H9 (cell line): ENCODE measurements around the gene CLEC1A. TPM values are rescaled to one million over a fixed set of nuclear protein-coding genes. Genes with fewer than 3 reads are reported as not detected.

ENCODE experiments used
- DNase-seq: peaks from one replicate; pipeline ENCODE4 v3.0.0-alpha.2; 2017
- H2AFZ ChIP-seq: one replicate; pipeline ENCODE4 v1.6.1; 2013; ENCODE audit warnings: mild to moderate bottlenecking, low read length, control low read depth, moderate library complexity
- H2AK5ac ChIP-seq: 2 replicates; pipeline ENCODE4 v1.6.1; 2013; ENCODE audit warnings: low read length, control low read depth, mixed read lengths; ENCODE audit not compliant: insufficient read length
- H2BK120ac ChIP-seq: one replicate; pipeline ENCODE4 v1.6.1; 2013; ENCODE audit warnings: low read depth, mild to moderate bottlenecking, low read length, control low read depth, inconsistent platforms; ENCODE audit not compliant: poor library complexity, severe bottlenecking
- H2BK12ac ChIP-seq: 2 replicates; pipeline ENCODE4 v1.6.1; 2013; ENCODE audit warnings: low read length, control low read depth, mixed read lengths, low read depth; ENCODE audit not compliant: insufficient read length
- H2BK15ac ChIP-seq: 2 replicates; pipeline ENCODE4 v1.6.1; 2013; ENCODE audit warnings: low read depth, low read length, control low read depth
- H2BK20ac ChIP-seq: one replicate; pipeline ENCODE4 v1.6.1; 2013; ENCODE audit warnings: low read depth, mild to moderate bottlenecking, low read length, control low read depth, inconsistent platforms; ENCODE audit not compliant: poor library complexity, severe bottlenecking
- H2BK5ac ChIP-seq: 2 replicates; pipeline ENCODE4 v1.6.1; 2013; ENCODE audit warnings: low read length, control low read depth, mixed read lengths; ENCODE audit not compliant: insufficient read length
- H3K14ac ChIP-seq: 2 replicates; pipeline ENCODE4 v1.6.1; 2013; ENCODE audit warnings: low read length, control low read depth; ENCODE audit not compliant: insufficient read depth
- H3K18ac ChIP-seq: 2 replicates; pipeline ENCODE4 v1.6.1; 2013; ENCODE audit warnings: low read depth, mild to moderate bottlenecking, mixed read lengths, low read length, control low read depth; ENCODE audit not compliant: insufficient read length
- H3K23ac ChIP-seq: 2 replicates; pipeline ENCODE4 v1.6.1; 2013; ENCODE audit warnings: low read length, control low read depth, mixed read lengths, low read depth; ENCODE audit not compliant: insufficient read length
- H3K23me2 ChIP-seq: 2 replicates; pipeline ENCODE4 v1.6.1; 2013; ENCODE audit warnings: low read depth, mild to moderate bottlenecking, mixed read lengths, low read length, control low read depth; ENCODE audit not compliant: insufficient read length, poor library complexity, severe bottlenecking
- H3K27ac ChIP-seq: 2 replicates; pipeline ENCODE4 v1.5.1; 2013; ENCODE audit warnings: low read length, control low read depth, mixed read lengths, low read depth; ENCODE audit not compliant: insufficient read length
- H3K27me3 ChIP-seq: 2 replicates; pipeline ENCODE4 v1.6.1; 2013; ENCODE audit warnings: low read length, control low read depth, inconsistent platforms; ENCODE audit not compliant: insufficient read depth
- H3K4ac ChIP-seq: 2 replicates; pipeline ENCODE4 v1.6.1; 2013; ENCODE audit warnings: low read depth, mild to moderate bottlenecking, control low read depth, inconsistent platforms, low read length, moderate library complexity
- H3K4me1 ChIP-seq: 2 replicates; pipeline ENCODE4 v1.6.1; 2013; ENCODE audit warnings: low read length, control low read depth, inconsistent platforms; ENCODE audit not compliant: insufficient read depth
- H3K4me2 ChIP-seq: 2 replicates; pipeline ENCODE4 v1.6.1; 2013; ENCODE audit warnings: low read length, control low read depth, mixed read lengths; ENCODE audit not compliant: insufficient read length, insufficient read depth
- H3K56ac ChIP-seq: 2 replicates; pipeline ENCODE4 v1.6.1; 2013; ENCODE audit warnings: low read depth, mild to moderate bottlenecking, mixed read lengths, low read length, control low read depth; ENCODE audit not compliant: insufficient read length
- H3K79me1 ChIP-seq: 2 replicates; pipeline ENCODE4 v1.6.1; 2013; ENCODE audit warnings: low read depth, mild to moderate bottlenecking, moderate library complexity, low read length, control low read depth, inconsistent platforms; ENCODE audit not compliant: insufficient read depth, poor library complexity, severe bottlenecking
- H3K79me2 ChIP-seq: 2 replicates; pipeline ENCODE4 v1.6.1; 2013; ENCODE audit warnings: low read length, control low read depth, inconsistent platforms; ENCODE audit not compliant: insufficient read depth
- H3K9ac ChIP-seq: 2 replicates; pipeline ENCODE4 v1.6.1; 2013; ENCODE audit warnings: low read length, control low read depth, mixed read lengths; ENCODE audit not compliant: insufficient read length; ENCODE audit errors: extremely low read depth
- H3K9me3 ChIP-seq: one replicate; pipeline ENCODE4 v1.6.1; 2013; ENCODE audit warnings: low read depth, low read length, inconsistent platforms; ENCODE audit not compliant: control insufficient read depth
- H3T11ph ChIP-seq: one replicate; pipeline ENCODE4 v1.6.1; 2013; ENCODE audit warnings: mild to moderate bottlenecking, low read length, control low read depth, inconsistent platforms
- H4K20me1 ChIP-seq: one replicate; pipeline ENCODE4 v1.6.1; 2013; ENCODE audit not compliant: control insufficient read depth, insufficient read length, insufficient read depth
- H4K5ac ChIP-seq: 2 replicates; pipeline ENCODE4 v1.6.1; 2013; ENCODE audit warnings: low read depth, mild to moderate bottlenecking, mixed read lengths, low read length, control low read depth; ENCODE audit not compliant: insufficient read length
- H4K8ac ChIP-seq: replicated peaks from 2 replicates; pipeline ENCODE4 v1.6.1; 2013; ENCODE audit warnings: low read length, control low read depth, mixed read lengths, low read depth; ENCODE audit not compliant: insufficient read length
- H4K91ac ChIP-seq: 2 replicates; pipeline ENCODE4 v1.6.1; 2013; ENCODE audit warnings: low read depth, mild to moderate bottlenecking, moderate library complexity, mixed read lengths, low read length, control low read depth; ENCODE audit not compliant: insufficient read length
- H3K27ac Mint-ChIP-seq, 3 experiments: 2 replicates in 2 of 3; 3 replicates in 1 of 3; pipeline ENCODE4 v1.8.0; 2020 to 2021; ENCODE audit warnings: mixed read lengths in 3 of 3, mild to moderate bottlenecking in 1 of 3, moderate library complexity in 1 of 3
- H3K27me3 Mint-ChIP-seq: 2 replicates; pipeline ENCODE4 v1.8.0; 2021; ENCODE audit warnings: low read depth, mild to moderate bottlenecking, moderate library complexity, mixed read lengths
- H3K36me3 Mint-ChIP-seq, 3 experiments: 2 replicates in 2 of 3; 3 replicates in 1 of 3; pipeline ENCODE4 v1.8.0; 2020 to 2021; ENCODE audit warnings: low read depth in 3 of 3, mixed read lengths in 3 of 3; ENCODE audit not compliant: insufficient read depth in 1 of 3
- H3K4me1 Mint-ChIP-seq, 2 experiments: 2 replicates each; pipeline ENCODE4 v1.8.0; 2020; ENCODE audit warnings: mixed read lengths in 2 of 2
- H3K4me3 Mint-ChIP-seq, 2 experiments: 2 replicates in 1 of 2; 3 replicates in 1 of 2; pipeline ENCODE4 v1.8.0; 2020 to 2021; ENCODE audit warnings: mild to moderate bottlenecking in 2 of 2, mixed read lengths in 2 of 2, moderate library complexity in 1 of 2
- H3K9me3 Mint-ChIP-seq, 2 experiments: 2 replicates in 1 of 2; 3 replicates in 1 of 2; pipeline ENCODE4 v1.8.0; 2020; ENCODE audit warnings: mild to moderate bottlenecking in 2 of 2, mixed read lengths in 2 of 2, moderate library complexity in 1 of 2
- CTCF ChIP-seq: fragments of 200-600 bp; sonication (generic); conservative IDR thresholded peaks from 3 replicates; pipeline ENCODE4 v1.8.0; 2021; ENCODE audit warnings: antibody characterized with exemption, mild to moderate bottlenecking
- whole genome bisulfite sequencing: extraction: QIAGEN DNeasy Blood & Tissue Kit; methylation state at CpG from one replicate; pipeline ENCODE4 v1.1.7; 2013; ENCODE audit warnings: missing lambda C conversion rate, low lambda C conversion rate, mixed read lengths; ENCODE audit not compliant: insufficient read length; ENCODE audit errors: extremely low coverage; 5-methylcytosine and 5-hydroxymethylcytosine counted together
- total RNA-seq: library from RNA; stranded (reverse); gene quantifications from 2 replicates; pipeline ENCODE4 v1.2.1, GENCODE V29; 2021

The CLEC1A gene
- total RNA-seq, 1 experiment from 2014 or later = not detected

DNA sequence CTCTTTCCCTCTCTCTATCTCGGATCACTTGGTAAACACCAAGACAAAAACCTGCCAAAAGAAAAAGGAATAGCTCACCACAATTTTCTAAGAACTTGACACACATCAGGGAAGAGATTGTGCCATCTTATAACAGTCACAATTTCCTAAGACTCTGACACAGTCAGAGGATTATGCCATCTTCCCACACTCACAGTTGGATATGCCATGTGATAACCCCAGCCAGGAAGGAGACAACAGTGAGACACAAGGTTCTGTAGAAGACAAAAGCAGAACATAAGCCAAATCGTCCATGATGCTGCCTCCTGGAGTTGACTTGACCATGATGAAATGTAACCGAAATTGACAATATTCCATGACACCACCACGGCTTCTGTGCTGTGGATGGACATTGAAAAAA is 71.1 kb downstream of the CLEC1A start:
- Mint-ChIP-seq H3K27ac (no peak overlapping the region), H3K9me3 (peaks cover 0 to 14% of the 10 kb centered on the region in 2 experiments; a peak in 3 of 5 replicates), H3K4me1 (peaks cover 3 to 14% of the 10 kb centered on the region in 2 experiments; a peak in 2 of 4 replicates), H3K36me3 (peaks cover 2 to 7% (median 2%) of the 10 kb centered on the region in 3 experiments; a peak in 4 of 7 replicates), H3K4me3 (no peak overlapping the region), H3K27me3 (no peaks in the 10 kb centered on the region)
- Histone ChIP-seq H3K9me3 (no peaks in the 10 kb centered on the region), H3K23me2 (no peaks in the 10 kb centered on the region), H3K9ac (no peak overlapping the region), H2BK12ac (no peak overlapping the region), H4K8ac (no peak overlapping the region), H3K18ac (no peak overlapping the region), H3K4ac (no peak overlapping the region), H3K27me3 (no peaks in the 10 kb centered on the region), H3K14ac (no peak overlapping the region), H3K27ac (no peak overlapping the region), H4K91ac (no peak overlapping the region), H3K4me2 (no peak overlapping the region), H2BK5ac (no peak overlapping the region), H4K5ac (no peak overlapping the region), H4K20me1 (no peaks in the 10 kb centered on the region), H3K4me1 (peaks cover 5% of the 10 kb centered on the region), H2BK20ac (no peak overlapping the region), H2BK120ac (no peak overlapping the region), H3K23ac (no peak overlapping the region), H3K79me1 (no peaks in the 10 kb centered on the region), H2BK15ac (no peak overlapping the region), H3T11ph (no peak overlapping the region), H2AK5ac (no peak overlapping the region), H3K79me2 (no peaks in the 10 kb centered on the region), H2AFZ (no peak overlapping the region), H3K56ac (no peak overlapping the region)
- WGBS = no CpG with 5 or more reads among the region's 4 CpGs
- TF ChIP-seq CTCF = no peak
- no peak for DNase-seq
